Measurements from ENCODE around the gene DGCR6L.
"Not testable (repeated sequence)": the region's sequence is repeated elsewhere in the genome, so short reads cannot be mapped to it uniquely, and the experiment has no call there.

The DGCR6L gene

GRCh38 chr22:20319745-20320658 is at the start of gene DGCR6L:
Gene DGCR6L (minus strand): TSS chr22:20320060. CDS start chr22:20319988, 72 bp downstream.
- DNase-seq = peak; percentile 58

GRCh38 chr22:20368875-20369274 is 49.0 kb upstream of the DGCR6L start:
- DNase-seq = not testable (repeated sequence)

GRCh38 chr22:20366841-20367240 is 47.0 kb upstream of the DGCR6L start:
- not testable (repeated sequence) for DNase-seq

GRCh38 chr22:20364335-20365260 is 44.7 kb upstream of the DGCR6L start:
- DNase-seq = not testable (repeated sequence)

- DNase-seq = not testable (repeated sequence)
Measured at GRCh38 chr22:20362403-20362802, 42.5 kb upstream of the DGCR6L start.

GRCh38 chr22:20361752-20362229 is 41.9 kb upstream of the DGCR6L start:
- not testable (repeated sequence) for DNase-seq

GRCh38 chr22:20360866-20361751 is 41.2 kb upstream of the DGCR6L start:
- not testable (repeated sequence) for DNase-seq

- DNase-seq = not testable (repeated sequence)
Measured at GRCh38 chr22:20360261-20360660, 40.4 kb upstream of the DGCR6L start.

- not testable (repeated sequence) for DNase-seq
Measured at GRCh38 chr22:20358503-20359239, 38.8 kb upstream of the DGCR6L start.

- DNase-seq = not testable (repeated sequence)
Measured at GRCh38 chr22:20357967-20358366, 38.1 kb upstream of the DGCR6L start.

- not testable (repeated sequence) for DNase-seq
Measured at GRCh38 chr22:20356906-20357305, 37.0 kb upstream of the DGCR6L start.

- not testable (repeated sequence) for DNase-seq
Measured at GRCh38 chr22:20355939-20356636, 36.2 kb upstream of the DGCR6L start.

GRCh38 chr22:20354238-20354975 is 34.5 kb upstream of the DGCR6L start:
- no peak for DNase-seq

- DNase-seq = not testable (repeated sequence)
Measured at GRCh38 chr22:20352536-20352935, 32.7 kb upstream of the DGCR6L start.

GRCh38 chr22:20346553-20346952 is 26.7 kb upstream of the DGCR6L start:
- not testable (repeated sequence) for DNase-seq

GRCh38 chr22:20338291-20338690 is 18.4 kb upstream of the DGCR6L start:
- not testable (repeated sequence) for DNase-seq

GRCh38 chr22:20337807-20338206 is 17.9 kb upstream of the DGCR6L start:
- not testable (repeated sequence) for DNase-seq

GRCh38 chr22:20336561-20336960 is 16.7 kb upstream of the DGCR6L start:
- not testable (repeated sequence) for DNase-seq

- not testable (repeated sequence) for DNase-seq
Measured at GRCh38 chr22:20328569-20328930, 8.7 kb upstream of the DGCR6L start.

GRCh38 chr22:20325996-20326395 is 6.1 kb upstream of the DGCR6L start:
- DNase-seq = not testable (repeated sequence)
